Colonic mucosa (tissue), 4 donors: ENCODE measurements around the gene MSTN. TPM values are rescaled to one million over a fixed set of nuclear protein-coding genes. Genes with fewer than 3 reads are reported as not detected.

Experiments
- DNase-seq: peaks from one replicate; pipeline ENCODE4 v3.0.0-alpha.2; 2020
- H3K27ac ChIP-seq: fragments of 200-600 bp; one replicate; pipeline ENCODE4 v1.8.0; 2021
- H3K27me3 ChIP-seq: fragments of 200-600 bp; one replicate; pipeline ENCODE4 v1.8.0; 2021
- H3K36me3 ChIP-seq: fragments of 200-600 bp; one replicate; pipeline ENCODE4 v1.8.0; 2021
- H3K4me1 ChIP-seq: fragments of 200-600 bp; one replicate; pipeline ENCODE4 v1.8.0; 2021; ENCODE audit warnings: mild to moderate bottlenecking
- H3K4me3 ChIP-seq: fragments of 200-600 bp; one replicate; pipeline ENCODE4 v1.8.0; 2021
- H3K9ac ChIP-seq, 2 donors: one replicate each; pipeline ENCODE4 v1.7.0; 2013; ENCODE audit warnings: control low read depth in 2 of 2, low read depth in 2 of 2, low read length in 2 of 2
- H3K9me3 ChIP-seq: fragments of 200-600 bp; one replicate; pipeline ENCODE4 v1.8.0; 2021
- CTCF ChIP-seq: fragments of 200-600 bp; IDR thresholded peaks from one replicate; pipeline ENCODE4 v1.8.0; 2022; ENCODE audit warnings: antibody characterized with exemption, mild to moderate bottlenecking
- intact Hi-C: fragments of 100-400 bp; cut with DNase I; formaldehyde crosslinking; loops from one replicate; pipeline ENCODE4 v1.14.1; 2022
- total RNA-seq, 2 donors: library from RNA; stranded (reverse); fragmentation: NEBNext Ultra II Directional in 1 of 2; extraction: Animal tissue kit (Norgen Biotek cat#: 25700) in 1 of 2; gene quantifications; one replicate each; pipeline ENCODE4 v1.2.1, GENCODE V29; 2021
- donor health status: healthy.
- donor health status: DM: no; HTN: no; CAD: no.
- donor health status: DM: no; HTN: no; CAD: no.

The MSTN gene
- total RNA-seq, 2 donors from 2014 or later: 0.11 TPM; not detected in 1

- Histone ChIP-seq H3K9ac (no peak overlapping the region), H3K27me3 (no peaks in the 10 kb centered on the region), H3K4me1 (no peaks in the 10 kb centered on the region), H3K36me3 (no peaks in the 10 kb centered on the region), H3K9me3 (no peaks in the 10 kb centered on the region), H3K4me3 (no peak overlapping the region), H3K27ac (no peak overlapping the region)
- intact Hi-C loops: no loop called here
- no peak for TF ChIP-seq CTCF
- no peak for DNase-seq
Observed at GRCh38 chr2:190094316-190094871, 31.9 kb upstream of the MSTN start.

GRCh38 chr2:190093793-190094192 lies 31.3 kb upstream of the MSTN start:
- H3K27ac ChIP-seq: no peak overlapping the region
- H3K9ac ChIP-seq: no peak overlapping the region
- H3K27me3 ChIP-seq: no peaks in the 10 kb centered on the region
- no peak for TF ChIP-seq CTCF
- no peak overlapping the region for H3K4me3 ChIP-seq
- intact Hi-C loops: no loop called here
- H3K36me3 ChIP-seq: no peaks in the 10 kb centered on the region
- H3K4me1 ChIP-seq: no peaks in the 10 kb centered on the region
- no peaks in the 10 kb centered on the region for H3K9me3 ChIP-seq
- DNase-seq: no peak

- no peak for TF ChIP-seq CTCF
- H3K9ac ChIP-seq: no peak overlapping the region
- H3K27ac ChIP-seq: no peak overlapping the region
- no peaks in the 10 kb centered on the region for H3K4me1 ChIP-seq
- no peaks in the 10 kb centered on the region for H3K9me3 ChIP-seq
- intact Hi-C loops: loop anchor here (2.0 kb wide), 1 partner anchor 187 kb away; no protein-coding TSS in a partner anchor
- no peaks in the 10 kb centered on the region for H3K36me3 ChIP-seq
- H3K4me3 ChIP-seq: no peak overlapping the region
- DNase-seq: no peak
- no peaks in the 10 kb centered on the region for H3K27me3 ChIP-seq
Observed at GRCh38 chr2:190090148-190090547, 27.6 kb upstream of the MSTN start.

DNA sequence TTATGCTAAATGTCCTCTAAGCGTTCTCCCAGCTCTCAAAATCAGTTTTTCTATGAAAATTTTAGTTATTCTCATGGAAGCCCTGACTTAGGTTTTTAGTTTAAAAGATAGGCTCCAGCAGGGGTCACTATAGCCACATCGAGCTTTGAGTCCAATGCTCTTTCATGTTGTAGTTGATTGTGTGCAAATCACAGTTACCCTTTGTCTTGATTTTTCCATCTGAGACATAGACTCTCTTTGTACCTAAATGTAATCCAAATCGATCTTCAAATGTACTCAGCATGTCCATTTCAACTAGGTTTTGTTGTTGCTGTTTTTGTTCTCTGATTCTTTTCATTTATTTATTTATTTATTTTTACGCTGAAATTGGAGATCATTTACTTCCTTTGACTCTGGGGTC lies 26.4 kb upstream of the MSTN start:
- Histone ChIP-seq H3K4me1 (no peaks in the 10 kb centered on the region), H3K27ac (no peak overlapping the region), H3K9ac (no peak overlapping the region), H3K36me3 (no peaks in the 10 kb centered on the region), H3K9me3 (no peaks in the 10 kb centered on the region), H3K4me3 (no peak overlapping the region), H3K27me3 (no peaks in the 10 kb centered on the region)
- intact Hi-C loops: loop anchor here (5.0 to 10.0 kb wide), 3 partner anchors 226 to 436 kb away; partner anchors contain the start of gene HIBCH
- peak; percentile 67 for DNase-seq
- peak; percentile 67 for TF ChIP-seq CTCF

- no peak for DNase-seq
- Histone ChIP-seq H3K9me3 (no peaks in the 10 kb centered on the region), H3K36me3 (no peaks in the 10 kb centered on the region), H3K4me3 (no peak overlapping the region), H3K9ac (no peak overlapping the region), H3K4me1 (no peaks in the 10 kb centered on the region), H3K27ac (no peak overlapping the region), H3K27me3 (no peaks in the 10 kb centered on the region)
- no peak for TF ChIP-seq CTCF
- intact Hi-C loops: loop anchor here (5.0 to 10.0 kb wide), 3 partner anchors 230 to 440 kb away; partner anchors contain the start of gene HIBCH
Observed at GRCh38 chr2:190084704-190085103, 22.2 kb upstream of the MSTN start.
